GM21786 (cell line): Measurements from ENCODE around the gene ARHGAP33.

Source experiments
- ATAC-seq: cut with Tn5 transposase; IDR thresholded peaks from one replicate; pipeline ENCODE4 v1.9.1; 2021; ENCODE audit not compliant: unreplicated experiment

ARHGAP33 gene

DNA sequence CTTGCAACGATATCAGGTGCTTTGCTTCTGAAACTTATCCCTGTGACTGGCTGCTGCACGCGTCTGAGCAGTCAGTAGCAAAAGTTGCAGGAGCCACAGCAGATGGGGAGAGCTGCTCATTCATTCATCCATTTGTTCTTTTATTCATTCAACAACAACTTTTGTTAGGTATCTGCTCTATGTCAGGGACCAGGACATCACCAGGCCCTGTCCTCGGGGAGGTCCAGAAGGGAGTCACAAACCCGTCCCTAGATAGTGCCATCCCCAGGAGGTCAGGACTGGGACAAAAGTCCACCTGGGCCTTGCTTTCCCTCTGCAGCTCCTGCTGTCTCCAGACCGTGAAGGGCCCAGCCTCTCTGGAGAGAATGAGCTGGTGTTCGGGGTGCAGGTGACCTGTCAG, 2.6 kb downstream of the ARHGAP33 start:
- ATAC-seq = no peak

- no peak for ATAC-seq
Measured at GRCh38 chr19:35779033-35779432, 3.7 kb downstream of the ARHGAP33 start.

GRCh38 chr19:35780058-35780457, 4.7 kb downstream of the ARHGAP33 start:
- no peak for ATAC-seq

- ATAC-seq = no peak
Measured at GRCh38 chr19:35780717-35781116, 5.4 kb downstream of the ARHGAP33 start.

GRCh38 chr19:35781650-35782049, 6.3 kb downstream of the ARHGAP33 start:
- no peak for ATAC-seq

GRCh38 chr19:35782589-35782988, 7.2 kb downstream of the ARHGAP33 start:
- no peak for ATAC-seq

DNA sequence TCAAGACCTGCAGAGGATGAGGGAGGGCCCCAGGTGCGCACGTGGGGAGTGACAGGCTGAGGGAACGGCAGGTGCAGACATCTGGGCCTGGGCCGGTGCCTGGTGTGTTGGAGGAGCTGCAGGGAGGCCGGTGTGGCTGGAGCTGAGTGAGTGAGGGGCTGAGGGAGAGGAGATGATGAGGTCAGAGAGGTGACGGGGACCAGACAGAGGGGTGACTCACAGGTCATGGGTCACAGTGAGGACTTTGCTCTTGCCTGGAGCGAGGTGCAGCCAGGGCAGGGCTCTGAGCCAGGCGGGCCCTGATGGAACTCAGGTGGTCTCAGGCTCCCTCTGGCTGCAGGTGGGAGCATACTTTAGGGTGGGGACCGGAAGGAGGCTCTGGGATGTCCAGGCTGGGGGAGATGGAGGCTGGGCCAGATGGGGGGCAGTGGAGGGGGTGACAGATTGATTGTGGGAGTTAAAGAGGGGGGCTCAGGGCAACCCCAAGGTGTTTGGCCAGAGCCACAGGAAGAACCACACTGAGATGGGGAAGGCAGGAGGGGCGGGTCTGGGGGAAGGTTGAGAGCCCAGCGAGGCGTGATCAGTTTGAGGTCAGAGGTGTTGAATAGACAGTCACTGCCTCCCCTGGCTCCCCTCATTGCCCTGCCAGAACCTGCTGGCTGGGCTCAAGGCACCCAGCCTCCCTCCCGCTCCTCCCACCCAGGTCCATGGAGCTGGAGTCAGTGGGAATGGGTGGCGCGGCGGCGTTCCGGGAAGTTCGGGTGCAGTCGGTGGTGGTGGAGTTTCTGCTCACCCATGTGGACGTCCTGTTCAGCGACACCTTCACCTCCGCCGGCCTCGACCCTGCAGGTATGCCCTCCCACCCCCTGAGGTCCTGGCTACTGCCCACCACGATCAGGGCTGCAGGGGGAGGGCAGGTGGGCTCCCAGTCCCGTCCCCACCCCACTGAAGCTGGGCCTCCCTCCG, 8.4 kb downstream of the ARHGAP33 start:
- no peak for ATAC-seq

DNA sequence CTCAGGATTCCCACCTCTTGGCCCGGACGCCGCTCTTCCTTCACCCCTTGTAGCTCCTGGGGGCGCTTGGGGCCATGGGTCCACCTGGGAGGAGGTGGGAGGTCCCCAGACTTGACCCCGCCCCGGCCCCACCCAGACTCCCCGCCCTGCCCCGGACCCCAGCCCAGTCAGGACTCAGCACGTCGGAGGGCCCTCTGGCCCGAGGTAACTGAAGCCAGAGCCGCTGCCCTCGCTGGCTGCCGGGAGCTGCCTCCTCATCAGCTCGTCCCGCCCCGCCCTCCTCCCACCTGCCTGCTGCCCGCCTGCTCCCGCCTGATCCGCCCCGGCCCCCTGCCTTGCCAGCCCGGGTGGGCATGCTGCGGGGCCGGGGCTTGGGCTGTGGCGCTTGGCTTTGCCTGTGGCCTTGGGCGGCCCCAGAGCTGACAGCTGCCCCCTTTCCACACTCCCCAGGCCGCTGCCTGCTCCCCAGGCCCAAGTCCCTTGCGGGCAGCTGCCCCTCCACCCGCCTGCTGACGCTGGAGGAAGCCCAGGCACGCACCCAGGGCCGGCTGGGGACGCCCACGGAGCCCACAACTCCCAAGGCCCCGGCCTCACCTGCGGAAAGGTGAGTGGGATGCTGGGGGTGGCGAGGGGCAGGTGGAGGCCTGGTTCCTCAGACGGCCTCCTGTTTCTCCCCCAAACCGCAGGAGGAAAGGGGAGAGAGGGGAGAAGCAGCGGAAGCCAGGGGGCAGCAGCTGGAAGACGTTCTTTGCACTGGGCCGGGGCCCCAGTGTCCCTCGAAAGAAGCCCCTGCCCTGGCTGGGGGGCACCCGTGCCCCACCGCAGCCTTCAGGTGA, 9.4 kb downstream of the ARHGAP33 start:
- ATAC-seq = no peak

DNA sequence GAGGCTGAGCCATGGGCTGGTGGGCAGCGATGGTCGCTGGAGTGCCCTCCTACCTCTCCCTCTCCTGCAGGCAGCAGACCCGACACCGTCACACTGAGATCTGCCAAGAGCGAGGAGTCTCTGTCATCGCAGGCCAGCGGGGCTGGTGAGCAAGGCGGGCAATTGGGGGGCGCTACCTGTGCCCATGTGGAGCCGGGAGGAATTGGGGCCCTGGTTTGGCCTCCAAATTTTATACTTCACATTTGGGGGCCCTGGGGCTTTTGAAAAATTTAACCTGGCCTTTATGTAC, 9.9 kb downstream of the ARHGAP33 start:
- ATAC-seq = no peak

DNA sequence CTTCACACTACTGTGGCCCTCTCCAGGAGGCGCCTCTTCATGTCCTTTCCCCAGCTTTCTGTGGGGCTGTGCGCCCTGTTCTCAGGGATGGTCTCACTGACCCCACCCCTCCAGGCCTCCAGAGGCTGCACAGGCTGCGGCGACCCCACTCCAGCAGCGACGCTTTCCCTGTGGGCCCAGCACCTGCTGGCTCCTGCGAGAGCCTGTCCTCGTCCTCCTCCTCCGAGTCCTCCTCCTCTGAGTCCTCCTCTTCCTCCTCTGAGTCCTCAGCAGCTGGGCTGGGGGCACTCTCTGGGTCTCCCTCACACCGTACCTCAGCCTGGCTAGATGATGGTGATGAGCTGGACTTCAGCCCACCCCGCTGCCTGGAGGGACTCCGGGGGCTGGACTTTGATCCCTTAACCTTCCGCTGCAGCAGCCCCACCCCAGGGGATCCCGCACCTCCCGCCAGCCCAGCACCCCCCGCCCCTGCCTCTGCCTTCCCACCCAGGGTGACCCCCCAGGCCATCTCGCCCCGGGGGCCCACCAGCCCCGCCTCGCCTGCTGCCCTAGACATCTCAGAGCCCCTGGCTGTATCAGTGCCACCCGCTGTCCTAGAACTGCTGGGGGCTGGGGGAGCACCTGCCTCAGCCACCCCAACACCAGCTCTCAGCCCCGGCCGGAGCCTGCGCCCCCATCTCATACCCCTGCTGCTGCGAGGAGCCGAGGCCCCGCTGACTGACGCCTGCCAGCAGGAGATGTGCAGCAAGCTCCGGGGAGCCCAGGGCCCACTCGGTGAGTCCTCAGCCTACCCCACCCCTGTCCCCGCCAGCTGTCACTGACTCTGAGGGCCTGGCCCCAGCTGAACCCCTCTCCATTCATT, 11.2 kb downstream of the ARHGAP33 start:
- no peak for ATAC-seq

DNA sequence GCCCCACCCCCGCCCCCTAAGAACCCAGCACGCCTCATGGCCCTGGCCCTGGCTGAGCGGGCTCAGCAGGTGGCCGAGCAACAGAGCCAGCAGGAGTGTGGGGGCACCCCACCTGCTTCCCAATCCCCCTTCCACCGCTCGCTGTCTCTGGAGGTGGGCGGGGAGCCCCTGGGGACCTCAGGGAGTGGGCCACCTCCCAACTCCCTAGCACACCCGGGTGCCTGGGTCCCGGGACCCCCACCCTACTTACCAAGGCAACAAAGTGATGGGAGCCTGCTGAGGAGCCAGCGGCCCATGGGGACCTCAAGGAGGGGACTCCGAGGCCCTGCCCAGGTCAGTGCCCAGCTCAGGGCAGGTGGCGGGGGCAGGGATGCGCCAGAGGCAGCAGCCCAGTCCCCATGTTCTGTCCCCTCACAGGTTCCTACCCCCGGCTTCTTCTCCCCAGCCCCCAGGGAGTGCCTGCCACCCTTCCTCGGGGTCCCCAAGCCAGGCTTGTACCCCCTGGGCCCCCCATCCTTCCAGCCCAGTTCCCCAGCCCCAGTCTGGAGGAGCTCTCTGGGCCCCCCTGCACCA, 11.9 kb downstream of the ARHGAP33 start:
- ATAC-seq = no peak

DNA sequence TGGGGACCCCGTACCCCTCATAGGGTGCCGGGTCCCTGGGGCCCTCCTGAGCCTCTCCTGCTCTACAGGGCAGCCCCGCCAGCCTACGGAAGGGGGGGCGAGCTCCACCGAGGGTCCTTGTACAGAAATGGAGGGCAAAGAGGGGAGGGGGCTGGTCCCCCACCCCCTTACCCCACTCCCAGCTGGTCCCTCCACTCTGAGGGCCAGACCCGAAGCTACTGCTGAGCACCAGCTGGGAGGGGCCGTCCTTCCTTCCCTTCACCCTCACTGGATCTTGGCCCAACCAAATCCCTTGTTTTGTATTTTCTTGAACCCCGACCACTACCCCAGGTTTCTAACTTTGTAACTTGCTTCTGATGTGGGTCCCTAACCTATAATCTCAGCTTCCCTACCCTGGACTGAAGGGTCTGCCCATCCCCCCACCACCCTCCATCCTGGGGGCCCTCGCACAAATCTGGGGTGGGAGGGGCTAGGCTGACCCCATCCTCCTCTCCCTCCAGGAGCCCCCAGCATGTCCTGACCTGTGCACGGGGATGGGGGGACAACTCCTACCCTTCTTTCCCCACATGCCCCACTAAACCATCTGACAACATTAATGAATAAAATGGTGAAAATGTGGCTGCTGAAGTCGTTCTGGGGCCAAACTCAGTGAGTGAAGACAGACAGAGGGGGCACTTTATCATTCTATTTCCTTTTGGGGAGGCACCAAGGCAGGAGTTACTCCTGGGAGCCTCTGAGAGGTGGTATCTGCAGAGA, 13.0 kb downstream of the ARHGAP33 start:
- ATAC-seq = no peak

GRCh38 chr19:35789195-35789977, 14.0 kb downstream of the ARHGAP33 start:
- ATAC-seq = no peak

GRCh38 chr19:35789978-35790944, 14.9 kb downstream of the ARHGAP33 start:
- ATAC-seq = no peak

- no peak for ATAC-seq
Measured at GRCh38 chr19:35790981-35791813, 15.8 kb downstream of the ARHGAP33 start.

DNA sequence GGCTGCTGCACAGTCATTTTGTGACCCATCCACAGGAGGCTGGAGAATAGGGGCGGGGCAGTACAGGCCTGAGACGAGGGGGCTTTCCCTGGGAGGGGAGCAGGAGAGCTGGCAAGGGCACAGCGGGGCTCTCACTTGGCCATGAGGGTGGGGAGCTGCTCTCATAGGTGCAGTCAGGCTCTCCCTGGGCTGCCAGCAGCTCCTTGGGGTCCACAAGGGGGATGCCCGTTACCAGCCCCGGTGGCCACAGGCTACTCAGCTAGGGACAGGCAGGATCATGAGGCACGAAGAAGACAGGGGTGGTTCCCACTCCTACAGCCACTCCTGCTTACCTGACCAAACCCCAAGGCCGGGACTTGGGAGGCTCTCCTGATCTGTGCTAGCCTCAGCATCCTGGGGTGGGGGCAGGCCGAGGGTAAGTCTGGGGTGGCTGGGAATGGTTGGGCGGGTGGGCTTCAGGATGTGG, 16.5 kb downstream of the ARHGAP33 start:
- ATAC-seq = no peak

DNA sequence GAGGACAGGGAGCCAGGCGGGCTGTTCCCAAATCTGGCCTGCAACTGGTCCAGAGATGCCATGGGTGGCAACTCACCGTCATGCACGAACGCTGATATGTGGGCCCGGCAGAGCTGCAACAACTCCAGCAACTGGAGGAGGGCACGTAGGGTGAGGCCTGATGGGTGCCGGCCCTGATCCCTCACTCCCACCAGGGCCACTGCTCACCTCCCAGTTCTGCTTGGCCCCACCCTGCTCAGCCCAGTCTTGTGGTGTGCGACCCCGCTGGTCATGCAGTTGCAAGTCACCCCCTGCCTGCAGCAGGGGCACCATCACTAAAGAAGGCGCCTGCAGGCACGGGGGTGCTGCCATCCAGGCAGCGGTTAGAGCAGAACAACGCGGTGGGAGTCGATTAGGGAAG, 16.9 kb downstream of the ARHGAP33 start:
- ATAC-seq = no peak
